Measurements from ENCODE around the gene PRKCH.

- TF ChIP-seq, protein P1, sequence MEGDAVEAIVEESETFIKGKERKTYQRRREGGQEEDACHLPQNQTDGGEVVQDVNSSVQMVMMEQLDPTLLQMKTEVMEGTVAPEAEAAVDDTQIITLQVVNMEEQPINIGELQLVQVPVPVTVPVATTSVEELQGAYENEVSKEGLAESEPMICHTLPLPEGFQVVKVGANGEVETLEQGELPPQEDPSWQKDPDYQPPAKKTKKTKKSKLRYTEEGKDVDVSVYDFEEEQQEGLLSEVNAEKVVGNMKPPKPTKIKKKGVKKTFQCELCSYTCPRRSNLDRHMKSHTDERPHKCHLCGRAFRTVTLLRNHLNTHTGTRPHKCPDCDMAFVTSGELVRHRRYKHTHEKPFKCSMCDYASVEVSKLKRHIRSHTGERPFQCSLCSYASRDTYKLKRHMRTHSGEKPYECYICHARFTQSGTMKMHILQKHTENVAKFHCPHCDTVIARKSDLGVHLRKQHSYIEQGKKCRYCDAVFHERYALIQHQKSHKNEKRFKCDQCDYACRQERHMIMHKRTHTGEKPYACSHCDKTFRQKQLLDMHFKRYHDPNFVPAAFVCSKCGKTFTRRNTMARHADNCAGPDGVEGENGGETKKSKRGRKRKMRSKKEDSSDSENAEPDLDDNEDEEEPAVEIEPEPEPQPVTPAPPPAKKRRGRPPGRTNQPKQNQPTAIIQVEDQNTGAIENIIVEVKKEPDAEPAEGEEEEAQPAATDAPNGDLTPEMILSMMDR (IDR thresholded peaks at IDR 0.05), result no peak
- TF ChIP-seq ZFX (IDR thresholded peaks at IDR 0.05; ENCODE audit: borderline replicate concordance), result no peak
Measured at GRCh38 chr14:61358554-61359226, 37.3 kb downstream of the PRKCH start.

All from 22Rv1 (cell line).